IMR-90 (cell line): ENCODE results near the gene FANCE. TPM values are rescaled to one million over a fixed set of nuclear protein-coding genes. Genes with fewer than 3 reads are reported as not detected.

Experiments
- ATAC-seq: fragments of 200-7000 bp; cut with Tn5 transposase; 2 replicates; pipeline ENCODE4 v1.9.1; 2020; ENCODE audit warnings: low read depth, mild to moderate bottlenecking, moderate library complexity
- BruUV-seq: library from RNA; stranded (reverse); fragments of 400-500 nt; replicated peaks from 2 replicates; lab custom pipeline; 2021; lab: Mats Ljungman, UMichigan
- CTCF ChIA-PET: fragments of 300-600 bp; formaldehyde crosslinking; extraction: SDS; loops from one replicate; lab custom pipeline; 2021; ENCODE audit warnings: antibody characterized with exemption; lab: Yijun Ruan, JAX
- POLR2A ChIA-PET: fragments of 300-600 bp; sonication (Branson Sonifier 250); formaldehyde crosslinking; loops from one replicate; lab custom pipeline; 2022; ENCODE audit warnings: antibody characterized with exemption; ENCODE audit not compliant: unreplicated experiment; lab: Charles Lee
- DNase-seq: peaks from one replicate; pipeline ENCODE4 v3.0.0; 2013
- H2AFZ ChIP-seq: replicated peaks from 2 replicates; pipeline ENCODE3; 2013; ENCODE audit warnings: low read length, mild to moderate bottlenecking; ENCODE audit not compliant: poor library complexity
- H2AK5ac ChIP-seq: 2 replicates; pipeline ENCODE4 v1.6.1; 2013; ENCODE audit warnings: low read depth, low read length, inconsistent platforms
- H2AK9ac ChIP-seq: replicated peaks from 2 replicates; pipeline ENCODE3; 2013; ENCODE audit warnings: mild to moderate bottlenecking, low read depth, low read length, moderate library complexity; ENCODE audit not compliant: poor library complexity
- H2BK120ac ChIP-seq: 2 replicates; pipeline ENCODE4 v1.6.1; 2013; ENCODE audit warnings: low read depth, low read length, inconsistent platforms
- H2BK15ac ChIP-seq: 3 replicates; pipeline ENCODE4 v1.6.1; 2013; ENCODE audit warnings: low read depth, low read length, inconsistent platforms
- H2BK20ac ChIP-seq: 2 replicates; pipeline ENCODE4 v1.6.1; 2013; ENCODE audit warnings: low read depth, mild to moderate bottlenecking, inconsistent platforms, low read length, moderate library complexity
- H2BK5ac ChIP-seq: 2 replicates; pipeline ENCODE4 v1.6.1; 2013; ENCODE audit warnings: mild to moderate bottlenecking, low read depth, low read length, inconsistent platforms; ENCODE audit not compliant: poor library complexity, severe bottlenecking
- H3K14ac ChIP-seq: replicated peaks from 2 replicates; pipeline ENCODE4 v1.6.1; 2013; ENCODE audit warnings: low read depth, low read length, inconsistent platforms
- H3K18ac ChIP-seq: 2 replicates; pipeline ENCODE4 v1.6.1; 2013; ENCODE audit warnings: low read depth, low read length, control low read depth
- H3K23ac ChIP-seq: 2 replicates; pipeline ENCODE4 v1.6.1; 2013; ENCODE audit warnings: low read depth, low read length, inconsistent platforms
- H3K27ac ChIP-seq: 2 replicates; pipeline ENCODE4 v1.5.1; 2013; ENCODE audit warnings: mild to moderate bottlenecking, control low read depth, low read length; ENCODE audit not compliant: insufficient read depth
- H3K27me3 ChIP-seq: 2 replicates; pipeline ENCODE4 v1.6.1; 2013; ENCODE audit warnings: low read length; ENCODE audit not compliant: control insufficient read depth, insufficient read depth
- H3K36me3 ChIP-seq: 2 replicates; pipeline ENCODE4 v1.6.1; 2013; ENCODE audit warnings: low read length, mixed read lengths; ENCODE audit not compliant: control insufficient read depth, insufficient read depth
- H3K4ac ChIP-seq: 2 replicates; pipeline ENCODE4 v1.6.1; 2013; ENCODE audit warnings: low read depth, low read length, inconsistent platforms
- H3K4me1 ChIP-seq: 2 replicates; pipeline ENCODE4 v1.6.1; 2013; ENCODE audit warnings: low read length, mixed read lengths; ENCODE audit not compliant: control insufficient read depth, insufficient read depth
- H3K4me2 ChIP-seq: 2 replicates; pipeline ENCODE4 v1.6.1; 2013; ENCODE audit warnings: low read depth, mild to moderate bottlenecking, control low read depth, low read length, moderate library complexity
- H3K4me3 ChIP-seq: 2 replicates; pipeline ENCODE4 v1.5.1; 2013; ENCODE audit warnings: low read depth, mild to moderate bottlenecking, control low read depth, low read length, moderate library complexity; ENCODE audit not compliant: insufficient read depth
- H3K56ac ChIP-seq: 2 replicates; pipeline ENCODE4 v1.6.1; 2013; ENCODE audit warnings: low read length, inconsistent platforms; ENCODE audit not compliant: insufficient read depth; ENCODE audit errors: extremely low read depth
- H3K79me1 ChIP-seq, 2 experiments: 2 replicates each; pipeline ENCODE4 v1.6.1; 2013; ENCODE audit warnings: low read length in 2 of 2, inconsistent platforms in 1 of 2, low read depth in 1 of 2
- H3K9ac ChIP-seq: 2 replicates; pipeline ENCODE4 v1.6.1; 2013; ENCODE audit warnings: low read depth, low read length, control low read depth
- H3K9me1 ChIP-seq: 2 replicates; pipeline ENCODE4 v1.6.1; 2013; ENCODE audit warnings: low read length, inconsistent platforms; ENCODE audit not compliant: insufficient read depth
- H3K9me3 ChIP-seq: 2 replicates; pipeline ENCODE4 v1.6.1; 2013; ENCODE audit warnings: low read length; ENCODE audit not compliant: control insufficient read depth, insufficient read depth
- H4K20me1 ChIP-seq: 2 replicates; pipeline ENCODE4 v1.6.1; 2013; ENCODE audit warnings: low read length, inconsistent platforms; ENCODE audit not compliant: insufficient read depth
- H4K5ac ChIP-seq: 2 replicates; pipeline ENCODE4 v1.6.1; 2013; ENCODE audit warnings: mild to moderate bottlenecking, low read depth, low read length, control low read depth
- H4K8ac ChIP-seq, 2 experiments: 2 replicates each; pipeline ENCODE4 v1.6.1; 2013; ENCODE audit warnings: low read depth in 2 of 2, low read length in 2 of 2, control low read depth in 1 of 2, inconsistent platforms in 1 of 2
- H4K91ac ChIP-seq: 2 replicates; pipeline ENCODE4 v1.6.1; 2013; ENCODE audit warnings: low read depth, low read length, inconsistent platforms; ENCODE audit not compliant: insufficient read depth
- BHLHE40 ChIP-seq: fragments of 150-350 bp; IDR thresholded peaks from 2 replicates; pipeline ENCODE4 v1.6.1; 2016; ENCODE audit warnings: mild to moderate bottlenecking, low read depth, low read length
- CEBPB ChIP-seq: IDR thresholded peaks from 2 replicates; pipeline ENCODE4 v1.6.1; 2012; ENCODE audit warnings: low read depth, low read length, improper control_type of control experiment
- FOS ChIP-seq: fragments of 150-350 bp; IDR thresholded peaks from 2 replicates; pipeline ENCODE4 v1.6.1; 2016; ENCODE audit warnings: low read depth, low read length
- MAFK ChIP-seq: IDR thresholded peaks from 2 replicates; pipeline ENCODE4 v1.6.1; 2012; ENCODE audit warnings: low read depth, low read length, improper control_type of control experiment
- MAZ ChIP-seq: IDR thresholded peaks from 2 replicates; pipeline ENCODE4 v1.6.1; 2012; ENCODE audit warnings: low read depth, mild to moderate bottlenecking, low read length, improper control_type of control experiment, moderate library complexity, borderline replicate concordance
- POLR2A ChIP-seq: IDR thresholded peaks from 2 replicates; pipeline ENCODE4 v1.6.1; 2012; ENCODE audit warnings: mild to moderate bottlenecking, low read depth, low read length
- RAD21 ChIP-seq: IDR thresholded peaks from 2 replicates; pipeline ENCODE4 v1.6.1; 2012; ENCODE audit warnings: low read length, improper control_type of control experiment
- RCOR1 ChIP-seq: IDR thresholded peaks from 2 replicates; pipeline ENCODE4 v1.6.1; 2012; ENCODE audit warnings: mild to moderate bottlenecking, low read length, improper control_type of control experiment; ENCODE audit not compliant: insufficient replicate concordance
- WGBS, 2 experiments: methylation state at CpG; one replicate each; pipeline versions ENCODE4 v1.1.5 to v1.1.7; 2013; ENCODE audit warnings: missing lambda C conversion rate in 2 of 2; ENCODE audit not compliant: insufficient read length in 1 of 2; ENCODE audit errors: extremely low coverage in 2 of 2; 5-methylcytosine and 5-hydroxymethylcytosine counted together
- dilution Hi-C: fragments of 300-500 bp; cut with HindIII; formaldehyde crosslinking; loops from one replicate; pipeline ENCODE4 v1.14.3; 2018; ENCODE audit warnings: low sequenced_read_pairs; ENCODE audit not compliant: unreplicated experiment
- in situ Hi-C: fragments of 300-500 bp; cut with MboI; formaldehyde crosslinking; loops from 3 replicates; pipeline ENCODE4 v1.14.3; 2019; ENCODE audit warnings: low sequenced_read_pairs, inconsistent platforms, mixed read lengths
- intact Hi-C: fragments of 100-400 bp; cut with micrococcal nuclease; formaldehyde crosslinking; loops from 2 replicates; pipeline ENCODE4 v1.10.0; 2022
- polyA plus RNA-seq, 3 experiments: library from polyadenylated mRNA; depleted of rRNA; stranded (reverse); fragments of >200 nt; gene quantifications; 2 replicates each; pipeline ENCODE4 v1.2.3, GENCODE V29; 2012; ENCODE audit warnings: low replicate concordance in 1 of 3
- total RNA-seq: library from RNA; depleted of rRNA; stranded (reverse); fragments of >200 nt; gene quantifications from 2 replicates; pipeline ENCODE4 v1.2.3, GENCODE V29; 2012

Gene FANCE
- total and polyA plus RNA-seq, 2 of the 4 experiments (the other 2 are of a cell fraction) = 7.1 to 9.1 TPM

- H4K5ac ChIP-seq = no peak overlapping the region
- H3K4me2 ChIP-seq = no peak overlapping the region
- H3K27ac ChIP-seq = no peak overlapping the region
- intact Hi-C loops (no loop called here), in situ Hi-C loops (no loop called here), dilution Hi-C loops (no loop called here)
- peaks cover 64% of the 10 kb centered on the region for H3K27me3 ChIP-seq
- ChIA-PET POLR2A (no interaction called here), CTCF (no interaction called here)
- no peak overlapping the region for H3K9ac ChIP-seq
- no peaks in the 10 kb centered on the region for H4K20me1 ChIP-seq
- H4K91ac ChIP-seq = no peak overlapping the region
- no peak for ATAC-seq
- H3K14ac ChIP-seq = no peak overlapping the region
- H3K9me1 ChIP-seq = no peaks in the 10 kb centered on the region
- no peak overlapping the region for H2AK9ac ChIP-seq
- DNase-seq = no peak
- no peaks in the 10 kb centered on the region for H3K79me1 ChIP-seq
- no peak overlapping the region for H3K4me3 ChIP-seq
- TF ChIP-seq MAZ (no peak), RAD21 (no peak), MAFK (no peak), FOS (no peak), CEBPB (no peak), POLR2A (no peak), RCOR1 (no peak), BHLHE40 (no peak)
- no peaks in the 10 kb centered on the region for H3K36me3 ChIP-seq
- H2BK20ac ChIP-seq = no peak overlapping the region
- no peak overlapping the region for H2AK5ac ChIP-seq
- 0 out of 2 replicates have a peak, but pooled peaks cover 1% of the 10 kb centered on the region for H3K4me1 ChIP-seq
- H3K23ac ChIP-seq = no peak overlapping the region
- no peak overlapping the region for H3K56ac ChIP-seq
- no peak overlapping the region for H2AFZ ChIP-seq
- no peak overlapping the region for H2BK5ac ChIP-seq
- 23% methylated on average over 14 of the region's 32 CpGs; no CpG with 5 or more reads in 1 of the 2 experiments for WGBS, 2 experiments
- H2BK120ac ChIP-seq = no peak overlapping the region
- H4K8ac ChIP-seq = no peak overlapping the region
- BruUV-seq = no TSS peak
- no peak overlapping the region for H3K18ac ChIP-seq
- no peak overlapping the region for H2BK15ac ChIP-seq
- no peak overlapping the region for H3K4ac ChIP-seq
- H3K9me3 ChIP-seq = peaks cover 5% of the 10 kb centered on the region; the same call in 1 of the 2 replicates
Measured at GRCh38 chr6:35511562-35511941, 59.4 kb downstream of the FANCE start.
